Panc1 (cell line): ENCODE measurements around the gene CDC14B.

Experiments
- CTCF ChIP-seq: fragments of 450-650 bp; IDR thresholded peaks from 2 replicates; pipeline ENCODE4 v1.5.1; 2017; ENCODE audit warnings: mild to moderate bottlenecking
- POLR2AphosphoS5 ChIP-seq: IDR thresholded peaks from 2 replicates; pipeline ENCODE4 v1.6.1; 2012; ENCODE audit warnings: mild to moderate bottlenecking, low read depth, low read length, moderate library complexity
- SIN3A ChIP-seq: IDR thresholded peaks from 2 replicates; pipeline ENCODE4 v1.6.1; 2012; ENCODE audit warnings: low read depth, mild to moderate bottlenecking, low read length, moderate library complexity, borderline replicate concordance; ENCODE audit not compliant: insufficient read depth
- TCF7L2 ChIP-seq: IDR thresholded peaks from 2 replicates; pipeline ENCODE4 v1.6.1; 2011; ENCODE audit warnings: mild to moderate bottlenecking, low read depth, low read length, inconsistent platforms
- TF ChIP-seq, protein P1 (sequence below), 2 experiments: IDR thresholded peaks; 2 replicates each; pipeline ENCODE4 v1.6.1; 2011 to 2012; ENCODE audit warnings: low read depth in 2 of 2, control low read depth in 1 of 2, low read length in 1 of 2, mild to moderate bottlenecking in 1 of 2, moderate library complexity in 1 of 2; ENCODE audit not compliant: insufficient read depth in 1 of 2

DNA sequence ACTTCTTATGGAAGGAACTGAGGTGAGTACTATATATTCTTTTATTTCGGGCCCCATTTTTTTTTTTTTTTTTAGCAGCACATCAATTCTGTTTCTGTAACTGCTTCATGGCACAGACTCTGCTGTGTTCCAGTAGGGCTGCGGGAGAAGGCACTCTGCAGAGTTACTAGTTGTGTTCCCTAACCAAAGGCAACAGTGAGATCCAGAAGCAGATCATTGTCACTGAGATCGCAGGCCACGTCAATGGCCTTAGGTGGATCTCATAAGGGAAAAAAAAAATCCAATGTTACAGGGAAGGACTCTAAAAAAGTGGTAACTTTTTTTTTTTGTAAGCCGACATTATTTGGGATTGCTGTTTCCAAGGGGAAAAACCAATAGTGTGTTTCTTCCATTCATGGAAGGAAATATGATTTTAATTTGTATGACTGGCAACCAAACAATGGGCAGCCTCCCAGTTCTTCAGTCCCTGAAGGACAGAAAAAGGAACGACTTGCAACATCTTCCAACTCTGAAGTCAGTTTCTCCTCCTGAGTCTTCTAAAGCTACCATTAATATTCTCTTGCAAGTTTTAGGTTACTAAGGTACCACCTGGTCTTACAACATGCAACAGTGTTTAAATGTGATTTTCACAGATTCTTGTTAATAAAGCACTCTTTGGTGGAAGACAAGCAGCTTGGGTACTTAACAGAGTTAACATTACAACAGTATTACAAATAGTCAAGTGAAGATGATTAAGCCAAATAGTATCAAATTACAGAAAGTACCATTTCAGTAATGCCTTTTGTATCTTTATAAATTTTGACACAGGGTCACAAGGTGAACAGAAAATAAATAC is 116.9 kb downstream of the CDC14B start:
- TF ChIP-seq POLR2AphosphoS5 = no peak
- TF ChIP-seq CTCF = no peak
- no peak for TF ChIP-seq SIN3A
- TF ChIP-seq TCF7L2 = no peak
- TF ChIP-seq, protein P1, sequence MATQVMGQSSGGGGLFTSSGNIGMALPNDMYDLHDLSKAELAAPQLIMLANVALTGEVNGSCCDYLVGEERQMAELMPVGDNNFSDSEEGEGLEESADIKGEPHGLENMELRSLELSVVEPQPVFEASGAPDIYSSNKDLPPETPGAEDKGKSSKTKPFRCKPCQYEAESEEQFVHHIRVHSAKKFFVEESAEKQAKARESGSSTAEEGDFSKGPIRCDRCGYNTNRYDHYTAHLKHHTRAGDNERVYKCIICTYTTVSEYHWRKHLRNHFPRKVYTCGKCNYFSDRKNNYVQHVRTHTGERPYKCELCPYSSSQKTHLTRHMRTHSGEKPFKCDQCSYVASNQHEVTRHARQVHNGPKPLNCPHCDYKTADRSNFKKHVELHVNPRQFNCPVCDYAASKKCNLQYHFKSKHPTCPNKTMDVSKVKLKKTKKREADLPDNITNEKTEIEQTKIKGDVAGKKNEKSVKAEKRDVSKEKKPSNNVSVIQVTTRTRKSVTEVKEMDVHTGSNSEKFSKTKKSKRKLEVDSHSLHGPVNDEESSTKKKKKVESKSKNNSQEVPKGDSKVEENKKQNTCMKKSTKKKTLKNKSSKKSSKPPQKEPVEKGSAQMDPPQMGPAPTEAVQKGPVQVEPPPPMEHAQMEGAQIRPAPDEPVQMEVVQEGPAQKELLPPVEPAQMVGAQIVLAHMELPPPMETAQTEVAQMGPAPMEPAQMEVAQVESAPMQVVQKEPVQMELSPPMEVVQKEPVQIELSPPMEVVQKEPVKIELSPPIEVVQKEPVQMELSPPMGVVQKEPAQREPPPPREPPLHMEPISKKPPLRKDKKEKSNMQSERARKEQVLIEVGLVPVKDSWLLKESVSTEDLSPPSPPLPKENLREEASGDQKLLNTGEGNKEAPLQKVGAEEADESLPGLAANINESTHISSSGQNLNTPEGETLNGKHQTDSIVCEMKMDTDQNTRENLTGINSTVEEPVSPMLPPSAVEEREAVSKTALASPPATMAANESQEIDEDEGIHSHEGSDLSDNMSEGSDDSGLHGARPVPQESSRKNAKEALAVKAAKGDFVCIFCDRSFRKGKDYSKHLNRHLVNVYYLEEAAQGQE (IDR thresholded peaks at IDR 0.05; ENCODE audit: insufficient read depth in 1 of 2, low read depth in 2 of 2, low read length in 1 of 2) = no peak
